Activated T-cell treated with anti-CD3 and anti-CD28 coated beads, Interleukin-2, amount 50 U/mL, for 48 hours (primary cell): ENCODE measurements around the gene STK31.
"Not testable (repeated sequence)": the region's sequence is repeated elsewhere in the genome, so short reads cannot be mapped to it uniquely, and the experiment has no call there.

ENCODE experiments used
- DNase-seq, 2 experiments: peaks; one replicate each; pipeline ENCODE4 v3.0.0-alpha.2; 2020

Gene STK31

DNA sequence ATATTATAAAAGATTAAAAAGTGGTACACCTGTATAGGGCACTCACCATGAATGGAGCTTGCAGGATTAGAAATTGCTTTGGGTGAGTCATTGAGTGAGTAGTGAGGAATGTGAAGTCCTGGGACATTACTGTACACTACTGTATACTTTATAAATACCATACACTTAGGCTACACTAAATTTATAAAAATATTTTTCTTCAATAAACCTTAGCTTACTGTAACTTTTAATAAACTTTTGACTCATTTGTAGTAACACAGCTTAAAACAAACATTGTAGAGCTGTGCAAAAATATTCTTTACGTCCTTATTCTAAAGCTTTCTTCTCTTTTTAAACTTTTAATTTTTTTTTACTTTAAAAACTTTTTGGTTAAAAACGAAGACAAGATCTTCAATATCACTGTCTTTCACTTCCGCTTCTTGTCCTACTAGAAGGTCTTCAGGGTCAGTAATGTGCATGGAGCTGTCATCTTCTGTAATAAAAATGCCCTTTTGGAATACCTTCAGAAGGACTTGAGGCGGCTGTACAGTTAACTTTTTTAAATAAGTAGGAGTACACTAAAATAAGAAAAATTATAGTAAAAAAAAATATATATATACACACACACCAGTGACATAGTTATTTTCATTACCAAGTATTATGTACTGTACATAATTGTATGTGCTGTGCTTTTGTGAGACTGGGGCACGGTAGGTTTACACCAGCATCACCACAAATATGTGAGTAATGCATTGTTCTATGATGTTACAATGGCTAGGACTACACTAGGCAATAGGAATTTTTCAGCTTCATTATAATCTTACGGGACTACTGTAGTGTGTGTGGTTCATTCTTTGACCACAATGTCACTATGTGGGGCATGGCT, 3.5 kb downstream of the STK31 start:
- DNase-seq, result no peak

DNA sequence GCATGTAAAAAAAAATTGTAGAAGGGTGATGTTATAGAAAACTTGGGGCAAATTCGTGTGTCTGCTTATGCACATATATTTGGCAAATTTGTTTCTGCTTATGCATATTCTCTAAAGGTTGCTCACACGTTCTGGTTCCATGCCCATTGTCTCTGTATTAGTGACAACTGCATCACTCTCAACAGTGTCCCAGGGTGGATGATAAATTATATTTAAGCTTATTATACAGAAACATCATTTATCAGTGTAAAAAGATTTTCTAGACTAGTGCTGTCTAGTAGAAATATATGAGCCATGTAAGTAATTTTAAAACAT, 4.1 kb downstream of the STK31 start:
- DNase-seq, result no peak

DNA sequence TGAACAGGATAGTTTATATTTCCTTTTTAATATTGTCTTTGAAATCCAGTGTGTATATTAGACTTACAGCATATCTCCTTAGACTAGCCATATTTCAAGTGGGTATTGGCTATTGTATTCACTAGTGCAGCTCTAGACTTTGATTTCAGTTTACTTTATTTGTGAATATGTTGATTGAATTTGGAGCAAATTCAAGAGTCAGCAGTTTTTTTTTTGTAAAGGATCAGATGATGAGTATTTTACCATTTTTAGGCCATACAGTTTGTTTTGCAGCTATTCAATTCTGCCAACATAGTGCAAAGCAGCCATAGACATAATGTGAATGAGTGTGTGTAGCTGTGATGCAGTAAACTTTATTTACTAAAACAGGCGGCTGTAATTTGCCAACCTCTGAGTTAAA, 4.6 kb downstream of the STK31 start:
- DNase-seq, result no peak

DNA sequence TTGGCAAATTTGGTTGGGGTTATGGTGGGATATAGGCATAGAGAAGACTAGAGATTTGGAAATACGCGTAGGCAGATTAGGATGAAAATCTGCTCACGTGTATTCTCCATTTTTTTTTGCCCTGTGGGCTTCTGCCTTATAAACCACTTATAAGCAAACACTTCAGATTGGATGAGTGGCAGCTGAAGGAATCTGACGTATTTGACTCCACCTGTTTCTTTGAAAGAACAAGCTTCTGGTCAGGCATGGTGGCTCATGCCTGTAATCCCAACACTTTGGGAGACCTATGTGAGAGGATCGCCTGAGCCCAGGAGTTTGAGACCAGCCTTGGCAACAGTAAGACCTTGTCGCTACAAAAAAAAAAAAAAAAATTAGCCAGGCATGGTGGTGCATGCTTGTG, 5.1 kb downstream of the STK31 start:
- no peak for DNase-seq

DNA sequence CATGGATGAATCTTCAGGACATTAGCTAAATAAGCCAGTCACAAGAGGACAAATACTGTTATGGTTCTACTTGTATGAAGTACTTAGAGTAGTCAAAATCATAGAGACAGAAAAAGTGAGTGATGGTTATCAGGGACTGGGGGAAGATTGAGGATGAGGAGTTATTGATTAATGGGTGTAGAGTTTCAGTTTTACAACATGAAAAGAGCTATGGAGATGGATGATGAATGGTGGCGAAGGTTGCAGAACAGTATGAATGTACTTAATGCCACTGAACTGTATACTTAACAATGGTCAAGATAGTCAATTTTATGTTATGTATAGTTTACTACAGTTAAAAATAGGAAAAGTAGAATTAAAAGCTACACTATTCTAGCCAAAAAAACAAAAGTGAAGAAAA, 7.8 kb downstream of the STK31 start:
- DNase-seq, result no peak

DNA sequence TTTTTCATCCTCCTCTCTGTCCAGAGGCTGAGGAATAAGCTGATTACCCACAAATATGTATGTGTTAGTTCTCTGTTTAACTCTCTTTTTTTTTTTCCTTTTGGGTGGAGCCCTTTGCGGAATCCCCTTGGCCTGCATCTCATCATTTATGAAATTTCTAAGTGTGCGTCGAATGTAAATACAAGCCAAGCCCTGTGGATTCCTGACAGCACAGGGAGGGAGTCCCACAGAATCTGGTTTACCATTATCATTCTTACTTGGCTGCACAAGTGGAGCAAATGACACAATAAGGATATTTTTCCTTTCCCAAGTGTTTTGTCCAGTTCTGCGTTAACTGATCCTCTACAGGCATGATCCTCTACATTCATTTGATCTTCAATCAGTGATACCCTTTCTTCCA, 11.4 kb downstream of the STK31 start:
- DNase-seq, result no peak

DNA sequence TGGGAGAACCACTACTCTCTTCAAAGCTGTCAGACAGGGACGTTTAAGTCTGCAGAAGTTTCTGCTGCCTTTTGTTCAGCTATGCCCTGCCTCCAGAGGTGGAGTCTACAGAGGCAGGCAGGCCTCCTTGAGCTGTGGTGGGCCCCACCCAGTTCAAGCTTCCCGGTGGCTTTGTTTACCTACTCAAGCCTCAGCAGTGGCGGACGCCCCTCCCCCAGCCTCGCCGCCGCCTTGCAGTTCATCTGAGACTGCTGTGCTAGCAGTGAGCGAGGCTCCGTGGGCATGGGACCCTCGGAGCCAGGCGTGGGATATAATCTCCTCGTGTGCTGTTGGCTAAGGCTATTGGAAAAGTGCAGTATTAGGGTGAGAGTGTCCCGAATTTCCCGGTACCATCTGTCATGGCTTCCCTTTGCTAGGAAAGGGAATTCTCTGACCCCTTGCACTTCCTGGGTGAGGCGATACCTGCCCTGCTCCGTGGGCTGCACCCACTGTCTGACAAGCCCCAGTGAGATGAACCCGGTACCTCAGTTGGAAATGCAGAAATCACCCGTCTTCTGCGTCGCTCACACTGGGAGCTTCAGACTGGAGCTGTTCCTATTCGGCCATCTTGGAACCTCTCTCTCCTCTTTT, 12.7 kb downstream of the STK31 start:
- DNase-seq, result not testable (repeated sequence)

DNA sequence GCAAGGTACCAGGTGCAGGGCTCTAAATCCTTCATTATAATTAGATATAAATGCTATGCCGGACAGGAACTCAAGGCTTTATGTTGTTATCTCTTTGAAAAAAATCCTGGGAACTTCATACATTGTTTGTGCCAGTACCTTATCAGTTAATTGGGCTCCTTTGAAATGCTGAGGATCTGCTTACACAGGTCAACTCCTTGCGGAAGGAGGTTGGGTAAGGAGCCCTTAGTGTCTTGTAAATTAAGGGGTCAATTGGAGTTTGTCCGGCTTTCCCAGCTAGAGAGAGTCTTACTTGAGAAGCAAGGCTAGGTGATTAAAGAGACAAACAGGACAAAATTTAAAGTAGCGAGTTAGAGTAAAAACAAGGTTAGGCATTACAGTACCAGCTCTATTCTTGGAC, 14.1 kb downstream of the STK31 start:
- not testable (repeated sequence) for DNase-seq

DNA sequence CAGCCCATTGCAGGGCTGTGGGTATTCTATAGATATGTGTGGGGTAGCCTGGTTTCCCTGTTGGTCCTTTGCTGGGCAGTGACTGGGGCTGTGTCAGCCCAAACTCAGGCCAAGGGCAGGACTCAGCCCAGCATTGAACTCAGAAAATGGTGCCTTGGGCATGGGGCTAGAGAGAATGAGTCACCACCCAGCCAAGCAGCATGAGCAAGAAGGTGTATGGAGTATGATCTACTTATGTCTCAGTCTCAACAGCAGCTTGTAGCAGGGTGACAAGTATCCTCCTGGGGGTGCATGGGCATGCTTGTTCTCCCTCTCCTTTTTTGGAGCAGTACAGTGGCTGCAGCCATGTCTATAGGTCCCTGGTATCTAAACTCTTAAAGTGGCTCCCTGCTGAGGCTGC, 32.0 kb downstream of the STK31 start:
- no peak for DNase-seq

DNA sequence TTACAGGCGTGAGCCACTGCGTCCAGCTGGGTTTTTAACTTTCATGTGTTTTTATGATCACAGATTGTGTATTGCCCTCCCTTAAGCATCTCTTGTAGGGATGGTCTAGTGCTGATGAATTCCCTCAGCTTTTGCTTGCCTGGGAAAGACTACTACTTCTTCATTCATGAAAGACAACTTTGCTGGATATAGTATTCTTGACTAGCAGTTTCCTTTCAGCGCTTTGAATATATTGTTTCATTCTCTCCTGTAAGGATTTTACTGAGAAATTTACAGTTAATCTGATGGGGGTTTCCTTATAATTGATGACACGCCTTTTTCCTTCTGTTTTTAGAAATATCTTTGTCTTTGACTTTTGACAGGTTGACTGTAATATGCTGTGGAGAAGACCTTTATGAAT, 33.2 kb downstream of the STK31 start:
- no peak for DNase-seq

DNA sequence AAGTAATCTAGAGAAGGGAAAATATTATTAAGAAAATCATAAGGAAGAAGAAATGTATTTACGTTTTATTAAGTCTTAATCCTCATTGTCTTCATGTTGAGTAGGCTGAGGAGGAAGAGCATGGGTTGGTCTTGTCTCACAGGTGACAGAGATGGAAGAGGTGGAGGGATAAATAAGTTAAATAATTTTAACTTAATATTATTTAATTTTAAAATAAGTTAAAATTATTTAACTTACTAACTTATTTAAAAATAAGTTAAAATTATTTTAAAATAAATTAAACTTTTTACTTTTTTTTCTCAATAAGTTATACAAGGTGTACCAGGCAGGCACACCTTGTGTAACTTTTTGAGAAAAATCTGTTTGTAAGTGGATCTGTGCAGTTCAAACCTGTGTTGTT, 36.6 kb downstream of the STK31 start:
- DNase-seq, result no peak

DNA sequence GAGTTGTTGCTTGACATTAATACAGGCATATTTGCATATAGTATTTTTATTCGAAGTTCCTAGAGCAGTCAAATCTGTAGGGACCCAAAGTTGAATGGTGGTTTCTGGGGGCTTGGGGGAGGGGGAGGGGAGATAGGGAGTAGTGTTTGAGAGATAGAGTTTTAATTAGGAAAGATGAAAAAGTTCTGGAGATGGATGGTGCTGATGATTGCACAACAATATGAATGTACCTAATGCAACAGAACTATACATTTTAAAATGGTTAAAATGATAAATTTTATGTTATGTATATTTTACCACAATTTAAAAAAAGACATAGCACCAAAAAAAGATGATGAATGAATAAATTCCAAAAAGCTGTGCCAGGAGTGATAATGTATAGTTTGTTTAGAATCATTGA, 41.8 kb downstream of the STK31 start:
- DNase-seq, result no peak

DNA sequence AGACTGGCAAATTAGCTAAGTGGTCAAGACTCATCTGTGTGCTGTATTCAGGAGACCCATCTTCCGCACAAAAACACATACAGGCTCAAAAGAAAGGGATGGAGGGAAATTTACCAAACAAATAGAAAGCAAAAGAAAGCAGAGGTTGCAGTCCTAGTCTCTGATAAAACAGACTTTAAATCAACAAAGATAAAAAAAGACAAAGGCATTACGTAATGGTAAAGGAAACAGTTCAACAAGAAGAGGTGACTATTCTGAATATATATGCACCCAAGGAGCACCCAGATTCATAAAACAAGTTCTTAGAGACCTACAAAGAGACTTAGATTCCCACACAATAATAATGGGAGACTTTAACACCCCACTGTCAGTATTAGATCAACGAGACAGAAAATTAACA, 48.8 kb downstream of the STK31 start:
- DNase-seq, result not testable (repeated sequence)

DNA sequence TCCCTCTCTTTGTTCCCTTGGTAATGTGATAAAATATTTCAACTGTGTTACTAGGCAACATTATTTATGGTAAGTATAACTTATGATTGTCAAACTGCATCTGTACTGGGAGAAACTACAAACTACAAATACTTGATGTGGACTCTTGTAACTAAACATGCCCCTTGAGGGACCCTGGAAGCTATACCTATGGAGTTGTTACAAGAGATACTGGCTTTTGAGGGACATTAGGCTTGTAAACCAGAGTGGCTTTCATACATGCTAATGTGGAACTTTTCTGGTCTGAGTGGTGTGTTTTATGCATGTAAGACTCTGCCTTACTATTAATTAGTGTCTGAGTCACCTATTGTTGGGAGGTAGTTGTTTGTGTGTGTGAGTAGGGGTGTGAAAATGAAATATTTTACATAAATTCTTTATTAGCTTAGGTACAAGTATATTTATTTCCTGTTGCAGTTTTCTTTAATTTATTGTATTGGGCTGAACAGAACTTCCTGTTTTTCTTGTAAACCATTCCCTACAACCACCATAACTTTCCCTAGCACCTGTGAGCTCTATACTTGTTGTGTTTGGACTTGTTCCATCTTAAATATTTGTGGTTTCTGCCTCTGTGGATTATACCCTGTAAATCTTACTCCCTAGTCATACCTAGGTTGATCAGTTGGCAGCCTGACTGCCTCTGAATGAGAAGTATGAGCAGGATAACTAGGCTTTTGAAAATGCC, 49.8 kb downstream of the STK31 start:
- DNase-seq, result no peak

DNA sequence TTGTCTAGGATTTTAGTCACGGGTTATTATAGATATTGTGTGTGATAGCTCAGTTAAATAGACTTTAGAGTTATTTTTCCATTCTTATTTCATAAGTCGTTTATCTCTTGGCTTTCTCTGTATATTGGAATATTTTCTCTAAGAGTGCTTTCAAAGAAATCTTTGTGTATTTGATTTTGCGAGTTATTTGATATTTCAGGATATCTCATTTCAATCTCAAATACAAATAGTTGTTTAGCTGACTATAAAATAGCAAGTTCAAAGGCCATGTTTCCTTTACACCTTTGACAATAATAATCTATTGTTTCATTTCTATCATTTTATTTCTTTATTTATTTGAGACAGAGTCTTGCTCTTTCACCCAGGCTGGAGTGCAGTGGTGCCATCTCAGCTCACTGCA, 55.9 kb downstream of the STK31 start:
- no peak for DNase-seq

DNA sequence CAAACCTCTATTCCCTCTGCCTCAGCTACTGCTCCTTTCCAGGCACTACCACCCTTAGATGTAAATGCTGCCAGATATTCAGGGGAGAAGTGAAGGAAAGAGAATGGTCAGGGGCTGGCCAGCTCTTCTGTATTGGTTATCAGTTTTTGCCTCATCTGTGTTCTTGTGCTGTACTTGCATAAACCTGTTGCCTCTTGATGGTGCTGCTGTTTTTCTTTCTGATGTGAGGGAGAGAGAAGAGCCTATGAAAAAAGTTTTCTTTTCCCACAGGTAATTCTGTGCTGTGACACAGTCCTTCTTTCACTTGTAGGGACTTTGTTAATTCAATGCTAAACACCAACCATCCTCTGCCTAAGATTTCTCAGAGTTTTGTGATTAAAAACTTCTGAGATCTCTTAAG, 57.5 kb downstream of the STK31 start:
- no peak for DNase-seq

DNA sequence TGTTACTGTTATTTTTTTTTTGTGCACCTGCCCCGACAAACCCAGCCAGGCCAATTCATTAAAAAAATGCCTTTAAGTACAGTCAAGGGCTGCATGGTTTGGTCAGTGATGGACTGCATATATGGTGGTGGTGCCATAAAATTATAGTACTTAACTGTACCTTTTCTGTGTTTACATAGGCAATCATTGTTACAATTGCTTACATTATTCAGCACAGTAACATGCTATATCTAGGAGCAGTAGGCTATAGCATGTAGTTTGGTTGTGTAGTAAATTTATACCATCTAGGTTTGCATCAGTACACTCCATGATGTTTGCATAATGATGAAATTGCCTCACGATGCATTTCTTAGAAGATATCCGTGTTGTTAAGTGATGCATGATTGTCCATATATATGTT, 58.0 kb downstream of the STK31 start:
- no peak for DNase-seq

DNA sequence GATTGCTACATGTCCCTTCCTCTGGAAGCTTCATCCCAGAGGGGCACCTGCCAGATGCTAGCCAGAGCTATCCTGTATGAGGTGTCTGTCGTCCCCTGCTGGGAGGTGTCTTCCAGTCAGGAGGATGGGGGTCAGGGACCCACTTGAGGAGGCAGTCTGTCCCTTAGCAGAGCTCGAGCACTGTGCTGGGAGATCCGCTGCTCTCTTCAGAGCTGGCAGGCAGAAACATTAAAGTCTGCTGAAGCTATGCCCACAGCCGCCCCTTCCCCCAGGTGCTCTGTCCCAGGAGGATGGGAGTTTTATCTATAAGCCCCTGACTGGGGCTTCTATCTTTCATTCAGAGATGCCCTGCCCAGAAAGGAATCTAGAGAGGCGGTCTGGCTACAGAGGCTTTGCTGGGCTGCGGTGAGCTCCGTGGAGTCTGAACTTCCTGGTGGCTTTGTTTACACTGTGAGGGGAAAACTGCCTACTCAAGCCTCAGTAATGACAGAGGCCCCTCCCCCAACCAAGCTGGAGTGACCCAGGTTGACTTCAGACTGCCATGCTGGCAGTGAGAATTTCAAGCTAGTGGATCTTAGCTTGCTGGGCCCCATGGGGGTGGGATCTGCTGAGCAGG, 69.3 kb downstream of the STK31 start:
- not testable (repeated sequence) for DNase-seq

DNA sequence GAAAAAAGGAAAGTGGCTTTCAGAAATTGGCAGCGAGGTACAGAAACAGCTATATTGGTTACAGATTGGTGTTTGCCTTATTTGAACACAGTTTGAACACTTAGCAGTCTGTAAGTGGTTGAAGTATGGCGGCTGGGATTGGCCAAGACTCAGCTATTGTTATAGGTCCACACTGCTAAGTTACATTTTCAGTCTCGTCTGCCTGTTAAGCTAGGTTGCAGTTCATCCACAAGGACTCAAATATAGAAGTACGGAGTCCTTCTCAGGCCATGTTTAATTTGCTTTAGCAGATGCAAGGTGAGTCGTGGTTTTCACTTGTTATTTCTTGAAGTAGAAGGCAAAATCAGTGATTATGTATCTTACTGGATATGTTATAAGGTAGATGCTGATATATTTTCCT, 73.1 kb downstream of the STK31 start:
- DNase-seq, result no peak

DNA sequence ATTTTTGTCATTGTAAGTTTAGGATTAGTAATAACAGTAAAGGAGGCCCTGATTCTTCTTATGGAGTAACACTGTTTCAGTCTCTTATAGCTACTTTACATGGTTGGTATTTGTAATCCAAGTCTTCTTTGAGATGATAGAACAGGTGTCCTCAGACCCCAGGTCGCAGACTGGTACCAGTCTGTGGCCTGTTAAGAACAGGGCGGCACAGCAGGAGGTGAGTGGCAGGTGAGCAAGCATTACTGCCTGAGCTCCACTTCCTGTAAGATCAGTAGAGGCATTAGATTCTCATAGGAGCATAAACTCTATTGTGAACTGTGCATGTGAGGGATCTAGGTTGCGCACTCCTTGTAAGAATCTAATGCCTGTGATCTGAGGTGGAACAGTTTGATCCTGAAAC, 77.3 kb downstream of the STK31 start:
- no peak for DNase-seq

DNA sequence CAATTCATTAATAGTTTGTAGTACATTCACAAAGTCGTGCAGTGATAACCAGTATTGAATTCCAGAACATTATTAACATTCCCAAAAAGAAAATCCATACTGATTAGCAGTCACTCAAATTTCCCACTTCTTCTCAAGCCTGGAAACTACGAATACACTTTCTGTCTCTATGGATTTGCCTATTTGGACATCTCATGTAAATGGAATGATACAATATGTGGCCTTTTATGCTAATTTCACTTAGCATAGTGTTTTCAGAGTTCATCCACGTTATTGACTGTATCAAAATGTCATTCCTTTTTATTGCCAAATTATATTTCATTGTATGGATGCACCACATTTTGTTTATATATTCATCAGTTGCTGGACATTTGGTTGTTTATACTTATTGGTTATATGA, 78.8 kb downstream of the STK31 start:
- DNase-seq, result no peak

DNA sequence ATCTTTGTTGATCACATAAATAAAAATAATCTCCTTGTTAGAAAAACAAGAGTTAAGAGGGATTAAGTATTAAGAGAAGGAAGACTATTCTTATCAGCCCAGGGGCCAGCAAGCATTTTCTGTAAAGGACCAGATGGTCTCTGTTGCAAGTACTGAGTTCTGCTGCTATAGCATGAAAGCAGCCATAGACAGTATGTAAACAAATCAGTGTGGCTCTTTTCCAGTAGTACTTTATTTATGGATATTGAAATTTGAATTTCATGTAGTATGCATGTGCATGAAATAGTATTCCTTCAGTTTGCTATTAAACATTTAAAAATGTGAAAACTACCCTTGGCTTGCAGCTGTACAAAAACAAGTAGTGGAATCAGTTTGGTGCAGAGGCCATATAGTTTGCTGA, 81.7 kb downstream of the STK31 start:
- no peak for DNase-seq

DNA sequence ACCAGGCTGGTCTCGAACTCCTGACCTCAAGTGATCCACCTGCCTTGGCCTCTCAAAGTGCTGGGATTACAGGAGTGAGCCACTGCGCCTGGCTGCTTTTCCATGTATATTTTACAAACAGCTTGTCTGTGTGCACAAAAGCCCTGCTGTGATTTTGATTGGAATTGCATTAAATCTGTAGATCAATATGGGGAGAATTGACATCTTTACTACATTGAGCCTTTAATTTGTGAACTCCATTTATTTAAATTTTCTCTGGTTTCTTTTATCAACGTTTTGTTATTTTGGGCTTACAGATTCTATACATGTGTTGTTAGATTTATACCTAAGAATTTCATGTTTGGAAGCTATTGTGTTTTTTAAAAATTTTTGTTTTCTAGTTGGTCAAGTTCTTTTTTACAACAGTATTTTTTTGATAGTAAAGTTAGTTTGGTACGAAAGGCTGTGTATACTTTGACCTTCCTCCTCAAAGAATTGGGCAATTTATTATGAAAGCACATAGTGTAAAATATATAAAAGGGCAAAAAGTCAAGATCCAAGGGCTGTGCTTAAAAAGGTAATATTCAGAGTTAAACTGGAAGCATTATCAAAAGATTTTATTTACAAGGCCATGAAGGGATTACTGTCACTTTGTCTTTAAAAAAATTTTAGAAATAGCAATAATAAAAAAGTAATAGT, 92.8 kb downstream of the STK31 start:
- no peak for DNase-seq
